ENCODE data around the gene CYP27B1.

DNA sequence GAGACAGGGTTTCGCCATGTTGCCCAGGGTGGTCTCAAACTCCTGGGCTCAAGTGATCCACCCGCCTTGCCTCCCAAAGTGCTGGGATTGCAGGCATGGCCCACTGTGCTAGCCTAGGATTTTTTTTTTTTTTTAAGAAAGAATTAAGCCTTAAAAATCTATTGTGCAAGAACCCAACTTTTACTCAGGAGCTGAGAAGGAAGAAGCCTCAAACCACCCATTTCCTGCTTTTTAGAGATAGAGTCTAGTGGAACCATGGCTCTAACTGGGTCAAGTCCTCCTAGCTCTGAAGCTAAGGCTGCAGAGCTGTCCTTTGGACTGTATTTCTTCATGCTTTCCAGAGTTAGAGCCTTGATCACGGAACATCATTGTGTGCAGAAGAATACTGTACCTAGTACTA is 14.4 kb upstream of the CYP27B1 start:
- TF ChIP-seq REST (IDR thresholded peaks at IDR 0.05; ENCODE audit: insufficient read depth in 1 of 2, low read depth in 2 of 2, low read length in 2 of 2) (no peak), POLR2AphosphoS5 (IDR thresholded peaks at IDR 0.05; ENCODE audit: low read depth, low read length) (no peak), TAF1 (IDR thresholded peaks at IDR 0.05; ENCODE audit: borderline replicate concordance, insufficient read depth, low read length) (no peak)

Data from PFSK-1 (cell line).